PC-9 (cell line): ENCODE measurements around the gene TRIM23.

ENCODE experiments used
- EZH2 ChIP-seq: fragments of 200-600 bp; sonication (generic); IDR thresholded peaks from 2 replicates; pipeline ENCODE4 v1.8.0; 2017; ENCODE audit warnings: antibody characterized with exemption, low read depth
- TF ChIP-seq, protein P1 (sequence below): fragments of 200-600 bp; sonication (generic); conservative IDR thresholded peaks from 2 replicates; pipeline ENCODE4 v1.6.1; 2017; ENCODE audit warnings: mixed run types, antibody characterized with exemption, mild to moderate bottlenecking, moderate library complexity

DNA sequence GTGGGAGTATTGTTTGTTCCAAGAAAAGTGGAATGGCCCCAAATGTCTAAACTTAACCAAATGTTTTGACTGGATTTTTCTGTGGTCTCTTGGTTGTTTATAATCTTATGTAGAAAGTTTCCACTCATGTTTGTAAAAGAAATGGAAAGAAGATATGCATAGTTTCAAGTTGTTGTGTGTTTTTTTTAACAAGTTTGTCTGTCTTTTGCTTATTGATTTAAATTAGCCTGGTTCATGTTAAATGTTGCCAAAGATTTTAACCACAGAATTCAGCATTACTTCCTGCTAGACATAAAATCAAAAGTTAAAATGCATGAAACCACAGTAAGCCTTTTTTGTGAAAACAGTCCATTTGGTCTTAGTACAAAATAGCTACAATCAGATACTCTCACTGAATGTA is 47.0 kb downstream of the TRIM23 start:
- TF ChIP-seq, protein P1, sequence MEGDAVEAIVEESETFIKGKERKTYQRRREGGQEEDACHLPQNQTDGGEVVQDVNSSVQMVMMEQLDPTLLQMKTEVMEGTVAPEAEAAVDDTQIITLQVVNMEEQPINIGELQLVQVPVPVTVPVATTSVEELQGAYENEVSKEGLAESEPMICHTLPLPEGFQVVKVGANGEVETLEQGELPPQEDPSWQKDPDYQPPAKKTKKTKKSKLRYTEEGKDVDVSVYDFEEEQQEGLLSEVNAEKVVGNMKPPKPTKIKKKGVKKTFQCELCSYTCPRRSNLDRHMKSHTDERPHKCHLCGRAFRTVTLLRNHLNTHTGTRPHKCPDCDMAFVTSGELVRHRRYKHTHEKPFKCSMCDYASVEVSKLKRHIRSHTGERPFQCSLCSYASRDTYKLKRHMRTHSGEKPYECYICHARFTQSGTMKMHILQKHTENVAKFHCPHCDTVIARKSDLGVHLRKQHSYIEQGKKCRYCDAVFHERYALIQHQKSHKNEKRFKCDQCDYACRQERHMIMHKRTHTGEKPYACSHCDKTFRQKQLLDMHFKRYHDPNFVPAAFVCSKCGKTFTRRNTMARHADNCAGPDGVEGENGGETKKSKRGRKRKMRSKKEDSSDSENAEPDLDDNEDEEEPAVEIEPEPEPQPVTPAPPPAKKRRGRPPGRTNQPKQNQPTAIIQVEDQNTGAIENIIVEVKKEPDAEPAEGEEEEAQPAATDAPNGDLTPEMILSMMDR: no peak
- no peak for TF ChIP-seq EZH2
